H9 (cell line): ENCODE measurements around the gene KAZN. TPM values are rescaled to one million over a fixed set of nuclear protein-coding genes. Genes with fewer than 3 reads are reported as not detected.

Source experiments
- DNase-seq: peaks from one replicate; pipeline ENCODE4 v3.0.0-alpha.2; 2017
- H2AFZ ChIP-seq: one replicate; pipeline ENCODE4 v1.6.1; 2013; ENCODE audit warnings: mild to moderate bottlenecking, low read length, control low read depth, moderate library complexity
- H2AK5ac ChIP-seq: 2 replicates; pipeline ENCODE4 v1.6.1; 2013; ENCODE audit warnings: low read length, control low read depth, mixed read lengths; ENCODE audit not compliant: insufficient read length
- H2BK120ac ChIP-seq: one replicate; pipeline ENCODE4 v1.6.1; 2013; ENCODE audit warnings: low read depth, mild to moderate bottlenecking, low read length, control low read depth, inconsistent platforms; ENCODE audit not compliant: poor library complexity, severe bottlenecking
- H2BK12ac ChIP-seq: 2 replicates; pipeline ENCODE4 v1.6.1; 2013; ENCODE audit warnings: low read length, control low read depth, mixed read lengths, low read depth; ENCODE audit not compliant: insufficient read length
- H2BK15ac ChIP-seq: 2 replicates; pipeline ENCODE4 v1.6.1; 2013; ENCODE audit warnings: low read depth, low read length, control low read depth
- H2BK20ac ChIP-seq: one replicate; pipeline ENCODE4 v1.6.1; 2013; ENCODE audit warnings: low read depth, mild to moderate bottlenecking, low read length, control low read depth, inconsistent platforms; ENCODE audit not compliant: poor library complexity, severe bottlenecking
- H2BK5ac ChIP-seq: 2 replicates; pipeline ENCODE4 v1.6.1; 2013; ENCODE audit warnings: low read length, control low read depth, mixed read lengths; ENCODE audit not compliant: insufficient read length
- H3K14ac ChIP-seq: 2 replicates; pipeline ENCODE4 v1.6.1; 2013; ENCODE audit warnings: low read length, control low read depth; ENCODE audit not compliant: insufficient read depth
- H3K18ac ChIP-seq: 2 replicates; pipeline ENCODE4 v1.6.1; 2013; ENCODE audit warnings: low read depth, mild to moderate bottlenecking, mixed read lengths, low read length, control low read depth; ENCODE audit not compliant: insufficient read length
- H3K23ac ChIP-seq: 2 replicates; pipeline ENCODE4 v1.6.1; 2013; ENCODE audit warnings: low read length, control low read depth, mixed read lengths, low read depth; ENCODE audit not compliant: insufficient read length
- H3K23me2 ChIP-seq: 2 replicates; pipeline ENCODE4 v1.6.1; 2013; ENCODE audit warnings: low read depth, mild to moderate bottlenecking, mixed read lengths, low read length, control low read depth; ENCODE audit not compliant: insufficient read length, poor library complexity, severe bottlenecking
- H3K27ac ChIP-seq: 2 replicates; pipeline ENCODE4 v1.5.1; 2013; ENCODE audit warnings: low read length, control low read depth, mixed read lengths, low read depth; ENCODE audit not compliant: insufficient read length
- H3K27me3 ChIP-seq: 2 replicates; pipeline ENCODE4 v1.6.1; 2013; ENCODE audit warnings: low read length, control low read depth, inconsistent platforms; ENCODE audit not compliant: insufficient read depth
- H3K4ac ChIP-seq: 2 replicates; pipeline ENCODE4 v1.6.1; 2013; ENCODE audit warnings: low read depth, mild to moderate bottlenecking, control low read depth, inconsistent platforms, low read length, moderate library complexity
- H3K4me1 ChIP-seq: 2 replicates; pipeline ENCODE4 v1.6.1; 2013; ENCODE audit warnings: low read length, control low read depth, inconsistent platforms; ENCODE audit not compliant: insufficient read depth
- H3K4me2 ChIP-seq: 2 replicates; pipeline ENCODE4 v1.6.1; 2013; ENCODE audit warnings: low read length, control low read depth, mixed read lengths; ENCODE audit not compliant: insufficient read length, insufficient read depth
- H3K56ac ChIP-seq: 2 replicates; pipeline ENCODE4 v1.6.1; 2013; ENCODE audit warnings: low read depth, mild to moderate bottlenecking, mixed read lengths, low read length, control low read depth; ENCODE audit not compliant: insufficient read length
- H3K79me1 ChIP-seq: 2 replicates; pipeline ENCODE4 v1.6.1; 2013; ENCODE audit warnings: low read depth, mild to moderate bottlenecking, moderate library complexity, low read length, control low read depth, inconsistent platforms; ENCODE audit not compliant: insufficient read depth, poor library complexity, severe bottlenecking
- H3K79me2 ChIP-seq: 2 replicates; pipeline ENCODE4 v1.6.1; 2013; ENCODE audit warnings: low read length, control low read depth, inconsistent platforms; ENCODE audit not compliant: insufficient read depth
- H3K9ac ChIP-seq: 2 replicates; pipeline ENCODE4 v1.6.1; 2013; ENCODE audit warnings: low read length, control low read depth, mixed read lengths; ENCODE audit not compliant: insufficient read length; ENCODE audit errors: extremely low read depth
- H3K9me3 ChIP-seq: one replicate; pipeline ENCODE4 v1.6.1; 2013; ENCODE audit warnings: low read depth, low read length, inconsistent platforms; ENCODE audit not compliant: control insufficient read depth
- H3T11ph ChIP-seq: one replicate; pipeline ENCODE4 v1.6.1; 2013; ENCODE audit warnings: mild to moderate bottlenecking, low read length, control low read depth, inconsistent platforms
- H4K20me1 ChIP-seq: one replicate; pipeline ENCODE4 v1.6.1; 2013; ENCODE audit not compliant: control insufficient read depth, insufficient read length, insufficient read depth
- H4K5ac ChIP-seq: 2 replicates; pipeline ENCODE4 v1.6.1; 2013; ENCODE audit warnings: low read depth, mild to moderate bottlenecking, mixed read lengths, low read length, control low read depth; ENCODE audit not compliant: insufficient read length
- H4K8ac ChIP-seq: replicated peaks from 2 replicates; pipeline ENCODE4 v1.6.1; 2013; ENCODE audit warnings: low read length, control low read depth, mixed read lengths, low read depth; ENCODE audit not compliant: insufficient read length
- H4K91ac ChIP-seq: 2 replicates; pipeline ENCODE4 v1.6.1; 2013; ENCODE audit warnings: low read depth, mild to moderate bottlenecking, moderate library complexity, mixed read lengths, low read length, control low read depth; ENCODE audit not compliant: insufficient read length
- H3K27ac Mint-ChIP-seq, 3 experiments: 2 replicates in 2 of 3; 3 replicates in 1 of 3; pipeline ENCODE4 v1.8.0; 2020 to 2021; ENCODE audit warnings: mixed read lengths in 3 of 3, mild to moderate bottlenecking in 1 of 3, moderate library complexity in 1 of 3
- H3K27me3 Mint-ChIP-seq: 2 replicates; pipeline ENCODE4 v1.8.0; 2021; ENCODE audit warnings: low read depth, mild to moderate bottlenecking, moderate library complexity, mixed read lengths
- H3K36me3 Mint-ChIP-seq, 3 experiments: 2 replicates in 2 of 3; 3 replicates in 1 of 3; pipeline ENCODE4 v1.8.0; 2020 to 2021; ENCODE audit warnings: low read depth in 3 of 3, mixed read lengths in 3 of 3; ENCODE audit not compliant: insufficient read depth in 1 of 3
- H3K4me1 Mint-ChIP-seq, 2 experiments: 2 replicates each; pipeline ENCODE4 v1.8.0; 2020; ENCODE audit warnings: mixed read lengths in 2 of 2
- H3K4me3 Mint-ChIP-seq, 2 experiments: 2 replicates in 1 of 2; 3 replicates in 1 of 2; pipeline ENCODE4 v1.8.0; 2020 to 2021; ENCODE audit warnings: mild to moderate bottlenecking in 2 of 2, mixed read lengths in 2 of 2, moderate library complexity in 1 of 2
- H3K9me3 Mint-ChIP-seq, 2 experiments: 2 replicates in 1 of 2; 3 replicates in 1 of 2; pipeline ENCODE4 v1.8.0; 2020; ENCODE audit warnings: mild to moderate bottlenecking in 2 of 2, mixed read lengths in 2 of 2, moderate library complexity in 1 of 2
- CTCF ChIP-seq: fragments of 200-600 bp; sonication (generic); conservative IDR thresholded peaks from 3 replicates; pipeline ENCODE4 v1.8.0; 2021; ENCODE audit warnings: antibody characterized with exemption, mild to moderate bottlenecking
- WGBS: extraction: QIAGEN DNeasy Blood & Tissue Kit; methylation state at CpG from one replicate; pipeline ENCODE4 v1.1.7; 2013; ENCODE audit warnings: missing lambda C conversion rate, low lambda C conversion rate, mixed read lengths; ENCODE audit not compliant: insufficient read length; ENCODE audit errors: extremely low coverage; 5-methylcytosine and 5-hydroxymethylcytosine counted together
- total RNA-seq: library from RNA; stranded (reverse); gene quantifications from 2 replicates; pipeline ENCODE4 v1.2.1, GENCODE V29; 2021

KAZN gene
- total RNA-seq, 1 experiment from 2014 or later = 7.6 TPM

DNA sequence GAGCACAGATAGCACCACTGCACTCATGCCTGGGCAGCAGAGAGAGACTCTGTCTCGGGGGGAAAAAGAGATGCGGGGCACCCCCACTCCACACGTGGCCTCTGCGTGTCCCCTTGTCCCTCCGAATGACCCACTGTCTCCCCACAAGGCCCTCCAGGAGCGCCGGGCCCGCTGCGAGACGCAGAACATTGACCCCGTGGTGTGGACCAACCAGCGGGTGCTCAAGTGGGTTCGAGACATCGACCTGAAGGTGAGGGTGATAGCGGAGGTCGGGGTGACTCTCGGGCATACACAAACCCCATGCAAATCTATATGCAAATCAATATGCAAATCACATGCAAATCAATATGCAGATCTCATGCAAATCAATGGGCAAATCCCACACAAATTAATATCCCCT is 504.7 kb downstream of the KAZN start:
- no peaks in the 10 kb centered on the region; a peak in 2 of 5 replicates for H3K9me3 Mint-ChIP-seq
- Histone ChIP-seq H2BK20ac (no peak overlapping the region), H3K4ac (no peak overlapping the region), H3K4me1 (peaks cover 4% of the 10 kb centered on the region; the same call in 1 of the 2 replicates), H3K27ac (no peak overlapping the region), H3K56ac (no peak overlapping the region), H3K27me3 (peaks cover 3% of the 10 kb centered on the region; the same call in 1 of the 2 replicates), H2BK15ac (no peak overlapping the region), H3K79me1 (no peaks in the 10 kb centered on the region), H2BK12ac (no peak overlapping the region), H3K9me3 (no peaks in the 10 kb centered on the region), H3K23ac (no peak overlapping the region), H3K18ac (no peak overlapping the region), H3K14ac (no peak overlapping the region), H3T11ph (no peak overlapping the region), H4K5ac (no peak overlapping the region), H3K23me2 (no peaks in the 10 kb centered on the region), H2BK5ac (no peak overlapping the region), H3K4me2 (no peak overlapping the region), H3K9ac (no peak overlapping the region), H3K79me2 (no peaks in the 10 kb centered on the region), H4K8ac (no peak overlapping the region), H4K20me1 (no peaks in the 10 kb centered on the region), H4K91ac (no peak overlapping the region), H2AK5ac (no peak overlapping the region), H2BK120ac (no peak overlapping the region), H2AFZ (no peak overlapping the region)
- no peak for TF ChIP-seq CTCF
- no CpG with 5 or more reads among the region's 17 CpGs for WGBS
- H3K27me3 Mint-ChIP-seq = peaks cover 44% of the 10 kb centered on the region
- peaks cover 25 to 27% of the 10 kb centered on the region in 2 experiments for H3K4me1 Mint-ChIP-seq
- no peak overlapping the region for H3K27ac Mint-ChIP-seq
- H3K4me3 Mint-ChIP-seq = no peak overlapping the region
- DNase-seq = no peak
- H3K36me3 Mint-ChIP-seq = no peaks in the 10 kb centered on the region
